ENCODE data around the gene GRID1. TPM values are rescaled to one million over a fixed set of nuclear protein-coding genes. Genes with fewer than 3 reads are reported as not detected.

The GRID1 gene
- total RNA-seq, 1 donor from 2014 or later = 1.4 TPM

DNA sequence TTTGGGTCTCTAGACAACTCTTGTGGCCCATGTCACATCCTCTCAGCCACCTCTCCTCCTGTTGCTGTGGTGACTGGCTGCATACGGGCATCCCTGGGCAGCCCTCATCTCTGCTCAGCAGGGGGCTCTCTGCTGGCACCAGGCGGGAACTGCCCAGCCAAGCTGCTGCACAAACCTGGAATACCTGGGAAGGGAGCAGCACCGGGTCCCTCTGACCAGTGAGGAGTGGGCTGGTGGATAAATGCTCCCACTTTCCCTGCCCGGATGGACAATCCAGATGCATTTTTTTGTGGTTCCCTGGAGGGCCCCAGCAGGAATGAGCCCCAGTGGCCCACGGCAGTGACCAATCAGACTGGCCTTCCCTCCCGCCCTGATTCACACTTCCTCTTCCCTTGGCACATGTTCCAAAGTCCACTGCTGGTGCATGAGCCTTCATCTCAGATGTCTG lies 21.9 kb downstream of the GRID1 start:
- intact Hi-C loops (cut with DNase I) = no loop called here
- Histone ChIP-seq H3K9me3 (no peaks in the 10 kb centered on the region), H3K36me3 (no peaks in the 10 kb centered on the region), H3K27me3 (no peaks in the 10 kb centered on the region), H3K4me3 (no peak overlapping the region), H3K4me1 (no peaks in the 10 kb centered on the region), H3K27ac (no peak overlapping the region)
- no peak for DNase-seq (ENCODE audit: low spot score in 2 of 2)
- TF ChIP-seq, protein P1, sequence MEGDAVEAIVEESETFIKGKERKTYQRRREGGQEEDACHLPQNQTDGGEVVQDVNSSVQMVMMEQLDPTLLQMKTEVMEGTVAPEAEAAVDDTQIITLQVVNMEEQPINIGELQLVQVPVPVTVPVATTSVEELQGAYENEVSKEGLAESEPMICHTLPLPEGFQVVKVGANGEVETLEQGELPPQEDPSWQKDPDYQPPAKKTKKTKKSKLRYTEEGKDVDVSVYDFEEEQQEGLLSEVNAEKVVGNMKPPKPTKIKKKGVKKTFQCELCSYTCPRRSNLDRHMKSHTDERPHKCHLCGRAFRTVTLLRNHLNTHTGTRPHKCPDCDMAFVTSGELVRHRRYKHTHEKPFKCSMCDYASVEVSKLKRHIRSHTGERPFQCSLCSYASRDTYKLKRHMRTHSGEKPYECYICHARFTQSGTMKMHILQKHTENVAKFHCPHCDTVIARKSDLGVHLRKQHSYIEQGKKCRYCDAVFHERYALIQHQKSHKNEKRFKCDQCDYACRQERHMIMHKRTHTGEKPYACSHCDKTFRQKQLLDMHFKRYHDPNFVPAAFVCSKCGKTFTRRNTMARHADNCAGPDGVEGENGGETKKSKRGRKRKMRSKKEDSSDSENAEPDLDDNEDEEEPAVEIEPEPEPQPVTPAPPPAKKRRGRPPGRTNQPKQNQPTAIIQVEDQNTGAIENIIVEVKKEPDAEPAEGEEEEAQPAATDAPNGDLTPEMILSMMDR (IDR thresholded peaks at IDR 0.05) = no peak

DNA sequence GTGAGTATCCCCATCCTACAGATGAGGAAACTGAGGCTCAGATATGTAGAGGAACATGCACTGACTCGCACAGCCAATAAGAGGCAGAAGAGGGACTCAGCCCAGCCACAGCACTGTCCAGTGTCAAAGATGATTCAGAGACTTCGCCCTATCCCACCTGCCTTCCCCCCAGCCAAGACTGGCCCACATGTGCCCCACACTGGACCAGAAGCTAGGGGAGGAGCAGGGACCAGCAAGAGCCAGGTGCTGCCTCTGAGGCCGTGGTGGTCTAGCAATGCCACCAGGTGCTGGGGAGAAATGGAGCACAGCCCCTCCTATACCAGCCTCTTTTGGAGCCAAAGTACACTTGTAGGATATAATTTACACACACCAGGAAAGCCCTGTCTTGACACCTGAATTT lies 22.3 kb downstream of the GRID1 start:
- H3K27me3 ChIP-seq = no peaks in the 10 kb centered on the region
- H3K9me3 ChIP-seq = no peaks in the 10 kb centered on the region
- no peak overlapping the region for H3K4me3 ChIP-seq
- DNase-seq (ENCODE audit: low spot score in 2 of 2) = no peak
- no peaks in the 10 kb centered on the region for H3K4me1 ChIP-seq
- intact Hi-C loops (cut with DNase I) = no loop called here
- H3K27ac ChIP-seq = no peak overlapping the region
- H3K36me3 ChIP-seq = no peaks in the 10 kb centered on the region
- TF ChIP-seq, protein P1 (IDR thresholded peaks at IDR 0.05) = no peak

DNA sequence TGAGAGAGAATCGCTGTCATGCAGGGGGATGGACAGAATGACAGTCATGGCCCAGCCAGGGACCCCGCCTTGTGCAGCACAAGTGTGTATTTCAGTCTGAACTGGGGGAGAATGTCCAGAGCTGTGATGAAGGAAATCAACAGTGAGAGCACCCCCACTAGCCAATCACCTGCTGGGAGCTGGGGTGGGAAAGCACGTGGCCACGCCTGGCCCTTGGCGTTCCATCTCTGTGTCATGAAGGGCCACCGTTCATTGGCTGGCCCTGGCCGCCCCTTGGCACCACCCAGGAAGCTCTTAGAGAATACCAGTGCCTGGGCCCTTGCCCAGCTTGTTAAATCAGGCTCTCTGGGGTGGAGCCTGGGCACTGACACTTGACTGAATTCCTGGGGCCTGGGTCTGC lies 22.8 kb downstream of the GRID1 start:
- TF ChIP-seq, protein P1 (IDR thresholded peaks at IDR 0.05) = no peak
- no peaks in the 10 kb centered on the region for H3K4me1 ChIP-seq
- H3K36me3 ChIP-seq = no peaks in the 10 kb centered on the region
- no peaks in the 10 kb centered on the region for H3K9me3 ChIP-seq
- no peak overlapping the region for H3K27ac ChIP-seq
- H3K27me3 ChIP-seq = no peaks in the 10 kb centered on the region
- no peak overlapping the region for H3K4me3 ChIP-seq
- no peak for DNase-seq (ENCODE audit: low spot score in 2 of 2)
- intact Hi-C loops (cut with DNase I) = no loop called here

DNA sequence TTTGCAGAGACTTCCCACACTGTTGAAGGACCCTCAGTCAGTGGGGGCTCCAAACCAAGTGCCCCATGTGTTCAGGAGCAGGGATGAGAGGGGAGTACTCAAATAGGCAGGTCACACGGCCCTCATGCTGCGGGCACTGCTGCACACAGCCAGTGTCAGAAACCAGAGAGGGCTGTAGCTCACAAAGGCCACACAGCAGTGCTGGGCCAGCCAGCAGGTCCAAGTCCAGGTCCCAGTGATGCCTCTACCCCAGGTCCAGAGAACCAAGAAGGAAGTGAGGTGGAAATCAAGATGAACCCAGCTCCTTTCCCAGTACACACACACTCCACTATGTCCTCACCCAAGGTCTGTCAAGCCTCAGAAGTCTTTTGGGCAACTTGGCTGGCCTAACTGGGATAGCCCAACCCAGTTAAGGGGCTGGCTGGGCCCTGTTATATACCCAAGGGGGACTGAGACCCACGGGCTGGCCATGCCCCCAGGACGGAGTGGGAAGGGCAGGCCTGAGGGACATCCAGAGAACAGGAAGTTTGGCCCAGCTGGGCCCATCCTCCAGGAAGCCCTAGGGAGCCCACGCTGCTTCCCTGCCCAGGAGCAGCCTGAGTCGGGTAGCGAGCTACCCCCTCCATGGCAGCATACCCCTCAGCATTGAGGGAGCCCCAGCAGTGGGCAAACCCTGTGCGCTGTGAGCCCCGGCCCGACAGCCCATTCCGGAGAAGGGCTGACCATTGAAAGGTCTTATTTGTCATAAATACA lies 24.3 kb downstream of the GRID1 start:
- intact Hi-C loops (cut with DNase I) = no loop called here

DNA sequence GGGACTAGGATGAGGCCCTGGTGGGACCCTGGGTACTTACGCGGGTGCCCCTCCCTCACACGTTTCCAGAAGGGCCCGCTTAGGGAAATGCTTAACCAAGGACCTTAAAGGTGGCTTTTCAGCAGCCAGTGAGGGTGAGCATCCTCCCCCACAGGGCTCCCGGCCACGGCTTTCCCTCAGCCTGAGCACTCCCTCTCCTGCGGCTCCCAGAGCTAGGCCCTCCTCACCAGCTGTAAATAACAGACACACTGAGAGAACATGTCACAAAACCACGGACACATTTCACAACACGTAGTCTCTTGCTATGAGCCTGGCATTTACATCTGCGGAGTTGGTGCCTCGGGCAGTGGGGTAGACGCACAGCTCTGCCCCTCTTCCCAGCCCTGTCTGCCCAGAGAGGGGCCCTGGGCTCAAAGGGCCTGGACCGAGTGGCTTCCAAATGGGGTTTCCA lies 25.2 kb downstream of the GRID1 start:
- no peak overlapping the region for H3K27ac ChIP-seq
- no peak for DNase-seq (ENCODE audit: low spot score in 2 of 2)
- TF ChIP-seq, protein P1 (IDR thresholded peaks at IDR 0.05) = no peak
- no peaks in the 10 kb centered on the region for H3K27me3 ChIP-seq
- no peaks in the 10 kb centered on the region for H3K9me3 ChIP-seq
- no peak overlapping the region for H3K4me3 ChIP-seq
- H3K4me1 ChIP-seq = no peaks in the 10 kb centered on the region
- intact Hi-C loops (cut with DNase I) = no loop called here
- H3K36me3 ChIP-seq = no peaks in the 10 kb centered on the region

More for the DNA sequence above, 24.3 kb downstream of the GRID1 start:
- Histone ChIP-seq H3K36me3 (no peaks in the 10 kb centered on the region), H3K4me3 (no peak overlapping the region), H3K27me3 (no peaks in the 10 kb centered on the region), H3K27ac (no peak overlapping the region), H3K9me3 (no peaks in the 10 kb centered on the region), H3K4me1 (no peaks in the 10 kb centered on the region)
- no peak for DNase-seq (ENCODE audit: low spot score in 2 of 2)
- TF ChIP-seq, protein P1 (IDR thresholded peaks at IDR 0.05) = no peak

DNA sequence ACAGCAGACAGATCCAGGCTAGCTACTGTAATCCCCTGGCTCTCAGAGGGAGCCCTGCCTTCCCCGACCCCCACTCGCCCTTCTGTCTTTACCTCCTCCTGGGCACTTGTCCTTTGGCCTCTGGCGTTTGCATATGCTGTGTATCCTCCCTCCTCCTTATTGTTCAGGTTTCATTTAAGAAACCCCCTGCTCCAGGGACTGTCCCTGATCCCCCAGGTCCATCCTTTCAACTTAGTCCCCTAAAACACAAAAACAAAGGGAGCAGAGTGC lies 25.7 kb downstream of the GRID1 start:
- intact Hi-C loops (cut with DNase I) = no loop called here
- H3K27me3 ChIP-seq = no peaks in the 10 kb centered on the region
- no peak overlapping the region for H3K4me3 ChIP-seq
- H3K27ac ChIP-seq = no peak overlapping the region
- no peaks in the 10 kb centered on the region for H3K4me1 ChIP-seq
- TF ChIP-seq, protein P1 (IDR thresholded peaks at IDR 0.05) = no peak
- DNase-seq (ENCODE audit: low spot score in 2 of 2) = no peak
- H3K36me3 ChIP-seq = no peaks in the 10 kb centered on the region
- H3K9me3 ChIP-seq = no peaks in the 10 kb centered on the region
